HG03139 (cell line): Measurements from ENCODE around the gene KRT31.
"Not testable (repeated sequence)": the region's sequence is repeated elsewhere in the genome, so short reads cannot be mapped to it uniquely, and the experiment has no call there.

Experiments
- ATAC-seq: cut with Tn5 transposase; IDR thresholded peaks from one replicate; pipeline ENCODE4 v1.9.1; 2021; ENCODE audit not compliant: unreplicated experiment

The KRT31 gene

DNA sequence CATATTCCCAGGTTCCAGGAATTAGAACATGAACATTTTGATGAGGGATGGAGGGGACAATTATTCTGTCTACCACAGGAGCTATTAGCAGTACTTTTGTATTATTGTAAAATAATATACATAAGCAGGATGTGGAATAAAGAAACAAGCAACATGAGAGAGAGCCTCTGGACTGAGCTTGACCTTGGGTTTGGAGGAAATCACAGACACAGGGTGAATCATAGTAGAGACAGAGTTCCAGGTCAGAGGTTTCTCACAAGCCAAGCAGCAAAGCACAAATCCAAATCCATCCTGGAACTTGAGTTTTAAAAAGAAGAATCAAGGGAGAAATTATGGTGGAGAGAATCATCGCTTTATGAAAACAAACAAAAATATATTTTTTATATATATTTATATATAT, 5.1 kb downstream of the KRT31 start:
- no peak for ATAC-seq

DNA sequence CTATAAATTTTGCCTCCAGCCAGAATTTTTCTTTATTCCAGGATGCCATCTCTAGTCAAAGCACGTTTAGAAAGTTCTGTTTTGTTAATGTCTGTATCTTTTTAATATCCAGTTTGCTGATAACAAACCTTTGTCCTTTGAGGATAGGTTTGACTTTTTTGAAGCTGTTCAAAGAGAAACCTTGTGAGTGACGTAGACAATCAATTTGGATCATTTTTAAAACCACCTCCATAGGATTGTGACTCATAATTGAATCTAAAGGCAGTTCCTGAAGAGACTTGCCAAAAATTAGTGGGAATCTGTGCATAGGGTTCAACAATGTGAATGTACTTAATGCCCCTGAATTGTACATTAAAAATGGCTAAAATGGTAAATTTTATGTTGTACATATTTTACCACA, 5.9 kb downstream of the KRT31 start:
- no peak for ATAC-seq

GRCh38 chr17:41390411-41390938, 6.9 kb downstream of the KRT31 start:
- ATAC-seq, result no peak

- ATAC-seq, result no peak
Observed at GRCh38 chr17:41387670-41388069, 9.7 kb downstream of the KRT31 start.

DNA sequence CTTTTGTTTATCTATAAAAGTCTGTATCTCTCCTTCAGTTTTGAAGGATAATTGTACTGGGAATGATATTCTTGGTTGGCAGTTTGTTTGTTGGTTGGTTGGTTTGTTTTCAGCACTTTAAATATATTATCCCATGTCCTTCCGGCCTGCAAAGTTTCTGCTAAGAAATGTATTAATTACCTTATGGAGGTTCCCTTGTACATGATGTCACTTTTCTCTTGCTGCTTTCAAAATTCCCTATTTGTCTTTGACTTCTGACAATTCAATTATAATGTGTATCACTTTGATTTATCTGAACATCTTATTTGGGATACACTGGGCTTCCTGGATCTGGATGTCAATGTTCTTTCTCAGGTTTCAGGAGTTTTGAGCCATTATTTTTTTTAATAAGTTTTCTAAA, 11.2 kb downstream of the KRT31 start:
- no peak for ATAC-seq

GRCh38 chr17:41383690-41384089, 13.7 kb downstream of the KRT31 start:
- ATAC-seq, result no peak

DNA sequence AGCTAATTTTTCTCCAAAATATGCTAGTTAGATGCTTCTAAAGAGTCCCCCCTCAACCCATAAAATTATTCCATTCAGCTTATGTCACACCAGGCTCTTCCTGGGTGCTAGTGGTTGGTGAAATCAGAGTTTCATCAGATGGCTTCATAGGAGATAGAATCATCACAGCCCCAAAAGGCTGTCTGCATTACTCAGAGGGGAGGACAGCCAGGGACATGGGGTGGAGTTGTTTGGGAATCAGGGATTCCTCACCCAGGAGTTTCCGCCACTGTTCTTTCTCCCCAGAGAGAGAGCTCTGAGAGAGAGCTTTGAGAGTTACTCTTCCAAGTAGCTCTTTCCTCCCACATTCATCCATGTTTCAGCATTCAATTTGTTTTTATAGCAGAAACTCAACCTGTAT, 15.0 kb downstream of the KRT31 start:
- ATAC-seq, result no peak

GRCh38 chr17:41381943-41382342, 15.5 kb downstream of the KRT31 start, which contains the start of gene KRT34:
KRT34 (minus strand) TSS chr17:41382306; CDS start chr17:41382246, 60 bp downstream.
- not testable (repeated sequence) for ATAC-seq

- ATAC-seq, result not testable (repeated sequence)
Observed at GRCh38 chr17:41380091-41380490, 17.3 kb downstream of the KRT31 start.

GRCh38 chr17:41377546-41377945, 19.9 kb downstream of the KRT31 start:
- no peak for ATAC-seq

DNA sequence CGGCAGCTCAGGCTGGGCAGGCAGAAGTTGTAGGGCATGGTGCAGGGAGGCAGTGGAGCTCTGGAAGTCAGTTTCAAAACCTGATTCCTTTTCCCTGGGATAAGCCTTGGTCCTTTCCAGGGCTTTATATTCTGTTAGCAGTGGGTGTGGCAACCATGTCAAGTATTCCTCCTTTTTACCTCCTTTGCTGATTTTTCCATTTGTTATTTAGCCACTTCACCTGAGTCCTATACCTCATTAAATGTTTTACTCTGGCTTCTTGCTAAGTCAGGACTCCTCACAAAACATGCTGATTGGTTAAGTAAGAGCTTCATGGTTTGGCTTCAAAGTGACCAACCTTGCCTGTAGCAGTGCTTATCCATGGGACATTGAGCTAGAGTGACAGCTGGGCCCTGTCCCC, 27.7 kb downstream of the KRT31 start, which contains the start of gene KRT33B:
KRT33B (minus strand) TSS at position 101 of the 400 bp plus-strand sequence; CDS start at position 38, 63 bp downstream.
- ATAC-seq, result no peak

DNA sequence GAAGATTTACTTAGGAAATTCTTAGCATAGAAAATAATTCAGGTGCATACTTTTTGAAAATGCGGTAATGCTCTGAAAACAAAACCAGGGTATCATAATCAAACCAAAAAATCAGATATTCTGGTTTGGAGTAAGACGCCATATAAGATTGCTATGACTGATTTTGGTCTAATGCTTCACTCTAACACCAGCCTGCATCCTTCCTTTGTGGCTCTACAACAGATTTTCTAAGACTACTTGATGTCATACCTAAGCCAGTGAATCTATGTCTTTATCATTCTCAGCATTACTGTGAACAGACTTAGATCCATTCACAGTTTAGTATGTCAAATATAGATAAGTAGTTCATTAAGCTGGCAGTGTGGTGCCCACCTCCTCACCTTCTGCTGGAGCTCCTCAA, 28.4 kb downstream of the KRT31 start:
- ATAC-seq, result no peak

DNA sequence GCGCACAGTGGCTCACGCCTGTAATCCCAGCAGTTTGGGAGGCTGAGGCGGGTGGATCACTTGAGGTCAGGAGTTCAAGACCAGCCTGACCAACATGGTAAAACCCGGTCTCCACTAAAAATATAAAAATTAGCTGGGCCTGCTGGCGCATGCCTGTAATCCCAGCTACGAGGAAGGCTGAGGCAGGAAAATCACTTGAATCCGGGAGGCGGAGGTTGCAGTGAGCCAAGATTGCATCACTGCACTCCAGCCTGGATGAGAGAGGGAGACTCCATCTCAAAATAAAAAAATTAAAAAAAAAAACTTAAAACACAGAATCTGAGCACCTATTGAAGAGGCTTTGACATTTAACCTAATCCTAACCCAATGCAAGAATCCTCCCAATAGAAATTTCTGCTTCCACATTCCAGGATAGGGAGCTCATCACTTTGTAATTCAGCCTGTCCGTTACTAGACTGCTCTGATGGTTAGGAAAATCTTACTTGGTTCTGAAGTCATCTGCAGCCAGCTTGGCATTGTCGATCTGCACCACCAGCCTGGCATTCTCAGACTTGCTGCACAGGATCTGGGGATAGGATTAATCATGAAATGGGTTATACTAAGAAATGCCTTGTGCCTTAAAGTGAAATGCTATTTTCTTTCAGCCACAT, 29.9 kb downstream of the KRT31 start:
- ATAC-seq, result no peak

DNA sequence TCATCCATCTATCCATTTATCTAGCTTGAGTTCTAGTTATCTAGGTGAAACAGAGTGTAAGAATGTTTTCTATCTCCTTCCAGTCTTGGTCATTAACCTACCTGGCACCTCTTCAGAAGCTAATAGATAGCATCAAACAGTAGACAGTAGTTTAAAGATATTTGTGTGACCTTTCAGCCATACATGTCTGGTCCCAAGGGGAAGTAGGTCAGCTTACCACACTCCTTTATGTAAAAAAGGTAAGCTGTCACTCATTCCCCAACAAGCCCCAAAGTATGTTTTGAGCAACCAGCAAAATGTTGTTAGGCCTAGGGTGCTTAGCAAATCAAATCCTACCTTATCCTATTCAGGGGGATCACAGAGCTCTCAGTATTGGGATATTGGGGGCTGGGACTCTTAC, 31.3 kb downstream of the KRT31 start:
- no peak for ATAC-seq

GRCh38 chr17:41363881-41364280, 33.5 kb downstream of the KRT31 start:
- ATAC-seq, result no peak

GRCh38 chr17:41360296-41360995, 37.0 kb downstream of the KRT31 start:
- ATAC-seq, result no peak

DNA sequence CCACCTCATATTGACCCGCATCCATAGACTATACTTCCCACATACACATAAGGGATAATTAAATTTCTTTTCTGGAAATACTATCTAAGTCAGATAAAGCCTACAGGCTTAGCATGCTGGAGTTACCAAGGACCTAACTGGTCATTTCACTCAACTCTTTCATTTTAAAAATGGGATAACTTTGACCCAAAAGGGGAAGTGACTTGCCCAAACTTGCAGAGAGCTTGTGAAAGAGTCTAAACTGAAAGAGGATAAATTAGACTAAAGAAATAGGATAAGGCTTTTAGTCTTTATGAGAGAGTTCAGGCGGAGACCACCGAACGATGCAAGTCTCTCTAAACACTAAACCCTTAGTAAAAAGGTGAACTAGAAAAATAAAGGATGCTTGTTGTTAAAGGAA, 42.9 kb downstream of the KRT31 start:
- no peak for ATAC-seq

GRCh38 chr17:41352597-41353366, 44.6 kb downstream of the KRT31 start:
- ATAC-seq, result no peak

DNA sequence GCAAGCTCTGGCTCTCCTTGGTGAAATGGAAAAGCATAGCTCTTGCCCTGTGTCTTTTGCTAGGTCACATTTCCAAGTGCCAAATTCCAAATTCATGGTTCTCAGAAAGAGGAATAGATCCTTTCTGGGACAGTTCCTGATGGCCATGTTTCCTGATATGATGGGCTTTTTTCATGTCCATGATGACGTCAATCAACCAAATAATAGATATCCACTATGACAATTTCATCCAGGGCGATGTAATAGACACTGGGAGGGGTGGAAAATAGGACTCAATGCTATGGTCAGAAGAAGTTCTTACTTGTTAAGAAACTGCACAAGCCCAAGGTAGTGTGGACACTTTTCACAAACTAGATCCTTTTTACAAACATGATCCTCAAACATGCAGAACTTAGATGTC, 46.2 kb downstream of the KRT31 start:
- no peak for ATAC-seq

DNA sequence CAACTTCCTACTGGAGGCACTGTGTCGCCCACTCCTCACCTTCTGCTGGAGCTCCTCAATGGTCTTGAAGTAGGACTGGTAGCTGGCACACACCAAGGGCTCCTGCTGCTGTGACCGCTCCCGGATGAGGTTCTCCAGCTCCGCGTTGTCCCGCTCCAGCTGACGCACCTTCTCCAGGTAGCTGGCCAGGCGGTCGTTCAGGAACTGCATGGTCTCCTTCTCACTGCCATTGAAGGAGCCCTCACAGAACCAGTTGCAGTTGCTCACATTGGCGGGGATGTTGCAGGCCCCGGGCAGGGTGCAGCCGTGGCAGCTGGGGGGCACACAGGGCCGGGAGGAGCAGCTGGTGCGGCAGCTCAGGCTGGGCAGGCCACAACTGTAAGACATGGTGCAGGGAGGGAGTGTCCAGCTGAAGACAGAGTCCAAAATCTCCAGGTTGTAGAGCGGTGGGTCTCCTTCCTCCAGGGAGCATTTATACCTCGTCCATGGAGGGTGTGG, 47.0 kb downstream of the KRT31 start, which contains the start of gene KRT33A:
KRT33A (minus strand) TSS at position 448 of the 498 bp plus-strand sequence; CDS start at position 387, 61 bp downstream.
- not testable (repeated sequence) for ATAC-seq
